Smooth muscle cell (in vitro differentiated cells): ENCODE results near the gene CHST7. TPM values are rescaled to one million over a fixed set of nuclear protein-coding genes. Genes with fewer than 3 reads are reported as not detected.

Experiments used
- DNase-seq: peaks from one replicate; lab custom pipeline; 2025; ENCODE audit not compliant: unreplicated experiment; lab: John Stamatoyannopoulos, UW
- H2AFZ ChIP-seq: fragments of 200-600 bp; sonication (generic); 2 replicates; pipeline ENCODE4 v1.6.0; 2016; ENCODE audit warnings: antibody characterized with exemption, low read depth, mild to moderate bottlenecking
- H3F3A ChIP-seq: fragments of 200-600 bp; sonication (generic); 2 replicates; pipeline ENCODE4 v1.6.0; 2017; ENCODE audit warnings: antibody characterized with exemption, low read depth
- H3K27ac ChIP-seq: fragments of 200-600 bp; sonication (generic); 2 replicates; pipeline ENCODE4 v1.5.1; 2016; ENCODE audit warnings: low read depth, mild to moderate bottlenecking
- H3K27me3 ChIP-seq: fragments of 200-600 bp; sonication (generic); 2 replicates; pipeline ENCODE4 v1.6.1; 2016; ENCODE audit warnings: low read depth, mild to moderate bottlenecking
- H3K36me3 ChIP-seq: fragments of 200-600 bp; sonication (generic); 2 replicates; pipeline ENCODE4 v1.5.1; 2016; ENCODE audit warnings: low read depth
- H3K4me1 ChIP-seq: fragments of 200-600 bp; sonication (generic); 2 replicates; pipeline ENCODE4 v1.5.1; 2016; ENCODE audit warnings: low read depth
- H3K4me2 ChIP-seq: fragments of 200-600 bp; sonication (generic); 2 replicates; pipeline ENCODE4 v1.6.0; 2016; ENCODE audit warnings: mild to moderate bottlenecking
- H3K4me3 ChIP-seq: fragments of 200-600 bp; sonication (generic); 2 replicates; pipeline ENCODE4 v1.5.1; 2016; ENCODE audit warnings: mild to moderate bottlenecking
- H3K79me2 ChIP-seq: fragments of 200-600 bp; sonication (generic); 2 replicates; pipeline ENCODE4 v1.6.0; 2016; ENCODE audit warnings: low read depth, mild to moderate bottlenecking
- H3K9ac ChIP-seq: fragments of 200-600 bp; sonication (generic); 2 replicates; pipeline ENCODE4 v1.6.0; 2016; ENCODE audit warnings: low read depth
- H3K9me3 ChIP-seq: fragments of 200-600 bp; sonication (generic); replicated peaks from 2 replicates; pipeline ENCODE4 v1.5.1; 2016; ENCODE audit warnings: low read depth
- H4K20me1 ChIP-seq: fragments of 200-600 bp; sonication (generic); 2 replicates; pipeline ENCODE4 v1.6.0; 2016; ENCODE audit warnings: low read depth
- WGBS: methylation state at CpG from one replicate; pipeline ENCODE4 v1.1.7; 2016; ENCODE audit warnings: low lambda C conversion rate; 5-methylcytosine and 5-hydroxymethylcytosine counted together
- polyA plus RNA-seq: library from polyadenylated mRNA; unstranded; fragments of >200 nt; fragmentation: Nextera tagmentation; extraction: Ambion mirVana; gene quantifications from 2 replicates; pipeline ENCODE4 v1.2.1, GENCODE V29; 2016
- total RNA-seq: library from RNA; depleted of rRNA; stranded (reverse); fragments of >200 nt; gene quantifications from 2 replicates; pipeline ENCODE4 v1.2.3, GENCODE V29; 2014
- TF ChIP-seq, protein P1 (sequence below): fragments of 200-600 bp; sonication (generic); IDR thresholded peaks from 2 replicates; pipeline ENCODE4 v1.5.1; 2017; ENCODE audit warnings: borderline replicate concordance, mild to moderate bottlenecking, antibody characterized with exemption; ENCODE audit not compliant: insufficient read depth, poor library complexity, severe bottlenecking

CHST7 gene
- total and polyA plus RNA-seq, 2 experiments from 2014 or later: 7.0 to 9.3 TPM

DNA sequence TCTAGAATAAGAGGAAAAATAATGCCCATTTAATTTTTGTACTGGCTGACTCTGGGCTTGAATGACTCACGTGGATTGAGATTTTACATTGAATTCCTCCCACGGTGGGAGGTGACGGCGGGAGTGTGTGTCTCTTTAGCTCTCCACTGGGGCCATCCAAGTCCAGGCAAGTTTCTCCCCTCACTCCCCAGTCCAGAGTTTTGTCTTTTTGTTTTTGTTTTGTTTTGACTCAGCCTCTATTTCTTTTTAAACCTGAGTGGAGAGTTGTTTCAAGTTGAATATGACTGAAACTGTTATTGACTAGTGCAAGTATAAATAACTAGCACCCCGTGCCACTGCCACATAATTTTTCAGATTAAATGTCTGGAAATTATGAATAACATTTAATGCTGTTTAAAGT, 13.6 kb downstream of the CHST7 start:
- no peaks in the 10 kb centered on the region for H3K27me3 ChIP-seq
- H3K9ac ChIP-seq: no peak overlapping the region
- peak overlapping the region; percentile 26 for H3K27ac ChIP-seq
- H3F3A ChIP-seq: no peaks in the 10 kb centered on the region
- H4K20me1 ChIP-seq: no peaks in the 10 kb centered on the region
- no peaks in the 10 kb centered on the region for H3K79me2 ChIP-seq
- peak overlapping the region; percentile 13 for H3K4me2 ChIP-seq
- H3K4me1 ChIP-seq: peaks cover 12% of the 10 kb centered on the region
- H3K4me3 ChIP-seq: no peak overlapping the region
- 46% methylated on average over 5 of the region's 5 CpGs for WGBS
- no peak overlapping the region for H2AFZ ChIP-seq
- TF ChIP-seq, protein P1, sequence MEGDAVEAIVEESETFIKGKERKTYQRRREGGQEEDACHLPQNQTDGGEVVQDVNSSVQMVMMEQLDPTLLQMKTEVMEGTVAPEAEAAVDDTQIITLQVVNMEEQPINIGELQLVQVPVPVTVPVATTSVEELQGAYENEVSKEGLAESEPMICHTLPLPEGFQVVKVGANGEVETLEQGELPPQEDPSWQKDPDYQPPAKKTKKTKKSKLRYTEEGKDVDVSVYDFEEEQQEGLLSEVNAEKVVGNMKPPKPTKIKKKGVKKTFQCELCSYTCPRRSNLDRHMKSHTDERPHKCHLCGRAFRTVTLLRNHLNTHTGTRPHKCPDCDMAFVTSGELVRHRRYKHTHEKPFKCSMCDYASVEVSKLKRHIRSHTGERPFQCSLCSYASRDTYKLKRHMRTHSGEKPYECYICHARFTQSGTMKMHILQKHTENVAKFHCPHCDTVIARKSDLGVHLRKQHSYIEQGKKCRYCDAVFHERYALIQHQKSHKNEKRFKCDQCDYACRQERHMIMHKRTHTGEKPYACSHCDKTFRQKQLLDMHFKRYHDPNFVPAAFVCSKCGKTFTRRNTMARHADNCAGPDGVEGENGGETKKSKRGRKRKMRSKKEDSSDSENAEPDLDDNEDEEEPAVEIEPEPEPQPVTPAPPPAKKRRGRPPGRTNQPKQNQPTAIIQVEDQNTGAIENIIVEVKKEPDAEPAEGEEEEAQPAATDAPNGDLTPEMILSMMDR: no peak
- no peaks in the 10 kb centered on the region for H3K9me3 ChIP-seq
- no peak for DNase-seq
- H3K36me3 ChIP-seq: no peaks in the 10 kb centered on the region

DNA sequence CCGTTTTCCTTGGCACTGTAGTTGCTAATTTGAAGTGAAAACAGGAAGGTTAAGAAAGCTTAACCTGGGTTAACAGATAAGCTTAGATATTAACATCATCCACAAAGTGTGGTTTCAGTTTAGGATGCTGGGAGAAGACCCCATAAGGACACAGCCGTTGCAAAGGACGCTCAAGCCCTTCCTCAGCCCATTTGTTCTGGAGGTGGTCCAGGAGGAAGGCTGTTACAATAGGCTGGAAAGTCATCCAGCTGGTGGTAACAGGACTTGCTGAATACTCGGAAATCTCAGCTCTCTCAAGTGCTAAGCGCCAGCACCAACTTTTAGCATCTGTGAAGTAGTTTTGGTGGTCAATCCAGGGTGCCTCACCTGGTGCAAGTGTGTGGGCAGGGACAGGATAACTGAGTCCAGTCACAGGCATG, 14.2 kb downstream of the CHST7 start:
- no peak overlapping the region for H2AFZ ChIP-seq
- WGBS: 37% methylated on average over 5 of the region's 5 CpGs
- peak overlapping the region; percentile 26 for H3K27ac ChIP-seq
- H3K4me2 ChIP-seq: peak overlapping the region; percentile 13
- peaks cover 11% of the 10 kb centered on the region for H3K4me1 ChIP-seq
- no peaks in the 10 kb centered on the region for H3F3A ChIP-seq
- H3K9ac ChIP-seq: no peak overlapping the region
- no peak overlapping the region for H3K4me3 ChIP-seq
- H3K79me2 ChIP-seq: no peaks in the 10 kb centered on the region
- TF ChIP-seq, protein P1: no peak
- no peaks in the 10 kb centered on the region for H4K20me1 ChIP-seq
- no peak for DNase-seq
- no peaks in the 10 kb centered on the region for H3K27me3 ChIP-seq
- no peaks in the 10 kb centered on the region for H3K36me3 ChIP-seq
- no peaks in the 10 kb centered on the region for H3K9me3 ChIP-seq

DNA sequence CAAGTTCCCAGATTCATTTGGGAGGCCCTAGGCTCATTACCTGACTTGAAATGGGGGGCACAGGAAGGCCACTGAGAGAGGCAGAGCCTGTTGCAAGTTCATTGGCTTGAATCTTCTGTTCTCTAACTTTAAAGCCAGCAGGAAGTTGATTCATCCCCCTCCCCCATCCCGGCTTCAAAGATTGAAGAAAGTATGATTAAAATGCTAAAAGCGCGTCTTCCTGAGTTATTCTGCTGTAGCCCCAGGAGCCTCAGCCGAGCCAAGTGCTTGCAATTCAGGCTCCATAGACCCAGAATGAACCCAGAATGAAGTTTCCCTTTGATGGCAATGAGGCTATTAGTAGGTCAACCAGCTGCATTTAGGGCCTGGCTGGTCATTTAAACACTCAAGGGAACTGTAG, 14.7 kb downstream of the CHST7 start:
- H2AFZ ChIP-seq: no peak overlapping the region
- TF ChIP-seq, protein P1: no peak
- no peaks in the 10 kb centered on the region for H4K20me1 ChIP-seq
- 36% methylated on average over 4 of the region's 4 CpGs for WGBS
- H3K4me1 ChIP-seq: peaks cover 6% of the 10 kb centered on the region
- H3K9ac ChIP-seq: no peak overlapping the region
- peak overlapping the region; percentile 13 for H3K4me2 ChIP-seq
- no peak for DNase-seq
- peak overlapping the region; percentile 26 for H3K27ac ChIP-seq
- H3F3A ChIP-seq: no peaks in the 10 kb centered on the region
- no peaks in the 10 kb centered on the region for H3K27me3 ChIP-seq
- H3K36me3 ChIP-seq: no peaks in the 10 kb centered on the region
- H3K4me3 ChIP-seq: no peak overlapping the region
- H3K79me2 ChIP-seq: no peaks in the 10 kb centered on the region
- no peaks in the 10 kb centered on the region for H3K9me3 ChIP-seq

DNA sequence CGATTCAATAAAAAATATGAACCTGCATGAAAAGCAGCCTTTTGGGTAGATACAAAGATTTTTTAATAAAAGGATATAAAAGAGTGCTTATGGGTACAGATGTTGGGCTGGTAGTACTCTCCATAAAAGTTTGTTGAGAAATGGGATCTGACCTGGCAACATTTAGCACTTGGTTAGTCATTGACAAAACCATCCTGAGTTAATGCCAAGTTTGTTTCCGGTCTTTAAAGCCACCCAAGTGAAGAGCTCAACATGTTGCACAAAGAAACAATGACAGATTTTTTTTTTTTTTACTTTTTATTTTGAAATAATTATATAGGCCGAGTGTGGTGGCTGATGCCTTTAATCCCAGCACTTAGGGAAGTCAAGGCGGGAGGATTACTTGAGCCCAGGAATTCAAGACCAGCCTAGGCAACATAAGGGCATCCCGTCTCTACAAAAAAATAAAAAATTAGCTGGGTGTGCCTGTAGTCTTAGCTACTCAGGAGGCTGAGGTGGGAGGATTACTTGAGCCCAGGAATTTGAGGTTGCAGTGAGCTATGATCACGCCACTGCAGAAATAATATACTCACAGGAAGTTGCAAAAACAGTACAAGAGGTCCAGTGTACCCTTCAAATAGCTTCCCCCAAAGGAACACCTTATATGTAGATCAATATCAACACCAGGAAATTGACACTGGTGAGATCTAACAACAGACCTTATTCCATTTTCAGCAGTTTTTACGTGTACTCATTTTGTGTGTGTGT, 16.6 kb downstream of the CHST7 start:
- H3F3A ChIP-seq: no peaks in the 10 kb centered on the region
- no peaks in the 10 kb centered on the region for H3K9me3 ChIP-seq
- TF ChIP-seq, protein P1: no peak
- H3K27ac ChIP-seq: no peak overlapping the region
- H3K9ac ChIP-seq: no peak overlapping the region
- H3K4me3 ChIP-seq: no peak overlapping the region
- H3K4me2 ChIP-seq: no peak overlapping the region
- no peaks in the 10 kb centered on the region for H3K36me3 ChIP-seq
- 80% methylated on average over 7 of the region's 7 CpGs for WGBS
- H3K79me2 ChIP-seq: no peaks in the 10 kb centered on the region
- H3K4me1 ChIP-seq: peaks cover 4% of the 10 kb centered on the region
- no peaks in the 10 kb centered on the region for H3K27me3 ChIP-seq
- no peak overlapping the region for H2AFZ ChIP-seq
- H4K20me1 ChIP-seq: no peaks in the 10 kb centered on the region
- DNase-seq: no peak
